GM18873 (cell line): ENCODE measurements around the gene XXYLT1.

Experiments used
- ATAC-seq: cut with Tn5 transposase; IDR thresholded peaks from one replicate; pipeline ENCODE4 v1.9.1; 2021; ENCODE audit warnings: mild to moderate bottlenecking, moderate library complexity, moderate number of reproducible peaks; ENCODE audit not compliant: unreplicated experiment, low FRiP score

Gene XXYLT1

GRCh38 chr3:195253923-195254432 lies 17.0 kb downstream of the XXYLT1 start:
- no peak for ATAC-seq

- no peak for ATAC-seq
Observed at GRCh38 chr3:195251336-195252065, 19.5 kb downstream of the XXYLT1 start.

DNA sequence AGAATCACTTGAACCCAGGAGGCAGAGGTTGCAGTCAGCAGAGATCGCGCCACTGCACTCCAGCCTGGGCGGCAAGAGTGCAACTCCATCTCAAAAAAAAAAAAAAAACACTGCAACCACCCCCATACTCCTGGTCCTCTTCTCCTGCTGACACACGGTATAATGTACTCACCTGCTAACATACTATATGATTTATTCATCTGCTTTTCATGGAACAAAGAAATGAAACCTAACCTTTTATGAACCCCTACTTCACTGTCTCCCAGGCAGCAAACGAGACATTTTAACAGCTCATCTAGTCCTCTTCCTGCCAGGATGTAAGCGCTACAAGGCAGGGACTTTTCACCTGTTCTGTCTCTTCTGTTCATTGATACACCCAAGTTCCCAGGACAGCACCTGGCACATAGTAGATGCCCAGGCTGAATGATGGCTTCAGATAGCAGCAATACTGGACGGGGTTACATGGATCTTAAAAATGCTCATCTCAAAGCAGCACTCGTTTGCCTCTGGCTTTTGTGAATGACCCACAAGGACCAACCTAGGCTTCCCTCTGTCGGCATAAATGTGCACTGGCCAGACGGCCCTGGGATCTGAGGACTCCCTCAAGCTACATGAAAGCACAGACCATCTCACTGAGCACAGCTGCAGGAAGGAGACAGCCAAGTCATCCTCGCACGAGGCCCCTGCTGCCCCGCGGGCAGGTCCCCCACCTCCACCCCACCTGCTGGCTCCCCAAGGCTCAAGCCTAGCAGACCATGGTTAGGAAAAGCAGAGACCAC lies 20.3 kb downstream of the XXYLT1 start:
- ATAC-seq, result no peak

DNA sequence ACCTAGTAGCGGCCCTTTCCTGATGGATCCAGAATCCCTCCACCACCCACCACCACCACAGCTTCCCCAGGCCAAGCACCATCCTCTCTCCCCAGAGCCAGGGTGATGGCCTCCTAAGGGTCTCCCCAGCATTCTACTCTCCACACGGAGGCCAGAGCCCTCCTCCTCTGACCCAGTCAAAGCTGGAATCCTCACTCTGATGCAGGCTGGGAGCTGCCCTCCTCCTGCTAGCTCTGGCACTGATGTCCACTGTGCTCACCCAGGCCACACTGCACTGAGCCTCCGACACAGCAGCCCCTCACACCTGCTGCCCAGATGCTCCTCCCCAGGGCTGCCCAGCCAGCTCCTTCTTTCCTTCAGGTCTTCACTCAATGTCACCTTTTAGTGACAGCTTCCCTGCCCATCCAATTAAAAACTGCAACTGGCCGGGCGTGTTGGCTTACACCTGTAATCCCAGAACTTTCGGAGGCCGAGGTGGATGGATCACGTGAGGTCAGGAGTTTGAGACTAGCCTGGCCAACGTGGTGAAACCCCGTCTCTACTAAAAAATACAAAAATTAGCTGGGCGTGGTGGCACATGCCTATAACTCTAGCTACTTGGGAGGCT lies 21.0 kb downstream of the XXYLT1 start:
- no peak for ATAC-seq

DNA sequence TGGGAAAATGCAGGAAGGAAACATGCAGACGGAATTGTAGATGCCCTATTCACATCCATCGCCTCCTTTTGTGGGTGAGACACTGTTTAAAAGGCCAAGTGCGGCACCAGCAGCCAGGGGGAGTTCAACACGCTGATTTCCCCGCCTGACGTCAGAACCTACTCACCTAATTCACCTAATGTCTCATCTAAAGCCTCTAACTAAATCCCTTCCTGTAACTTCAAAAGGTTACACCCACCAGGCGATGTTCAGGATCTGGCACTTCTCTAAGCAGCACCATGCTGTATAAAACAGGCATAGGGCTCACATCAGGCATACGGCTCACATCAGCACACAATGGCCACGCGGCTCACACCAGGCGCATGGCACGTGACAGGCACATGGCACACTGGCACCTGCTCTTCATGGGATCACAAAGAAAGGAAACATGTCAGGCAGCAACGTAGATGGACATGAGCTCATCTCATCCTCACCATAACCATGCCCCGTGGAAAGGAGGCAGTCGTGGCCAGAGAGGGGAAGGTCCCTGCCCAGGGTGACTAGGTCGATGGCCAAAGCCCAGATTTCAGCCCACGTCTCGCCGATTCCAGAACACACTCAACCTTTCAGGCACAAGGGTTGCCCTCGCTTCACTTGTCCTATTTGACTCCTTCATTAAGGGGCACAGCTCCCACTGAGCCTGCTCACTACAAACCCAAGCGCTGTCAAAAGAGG lies 21.7 kb downstream of the XXYLT1 start:
- ATAC-seq, result no peak

DNA sequence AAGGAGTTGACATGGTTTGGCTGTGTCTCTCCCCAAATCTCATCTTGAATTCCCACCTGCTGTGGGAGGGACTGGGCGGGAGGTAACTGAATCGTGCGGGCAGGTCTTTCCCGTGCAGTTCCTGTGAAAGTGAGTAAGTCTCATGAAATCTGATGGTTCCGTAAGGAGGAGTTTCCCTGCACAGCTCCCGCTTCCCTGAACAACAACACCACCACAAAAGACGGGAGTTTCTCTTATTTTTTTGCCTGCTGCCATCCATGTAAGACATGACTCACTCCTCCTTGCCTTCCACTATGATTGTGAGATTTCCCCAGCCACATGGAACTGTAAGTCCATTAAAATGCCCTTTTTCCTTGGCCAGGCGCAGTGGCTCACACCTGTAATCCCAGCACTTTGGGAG lies 22.7 kb downstream of the XXYLT1 start:
- no peak for ATAC-seq

DNA sequence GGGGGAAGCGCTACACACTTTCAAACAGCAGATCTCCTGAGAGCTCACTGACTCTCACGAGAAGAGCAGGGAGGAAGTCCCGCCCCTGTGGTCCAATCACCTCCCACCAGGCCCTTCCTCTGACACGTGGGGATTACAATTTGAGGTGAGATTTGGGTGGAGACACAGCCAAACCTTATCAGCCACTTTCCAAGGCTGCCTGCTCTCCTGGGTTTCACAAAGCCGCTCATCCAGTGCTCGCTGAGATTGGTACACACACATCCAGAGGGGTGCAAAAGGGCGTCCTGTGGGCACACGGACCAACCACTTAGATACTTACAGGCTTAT lies 23.1 kb downstream of the XXYLT1 start:
- ATAC-seq, result no peak

- ATAC-seq, result no peak
Observed at GRCh38 chr3:195247086-195247862, 23.7 kb downstream of the XXYLT1 start.

- ATAC-seq, result no peak
Observed at GRCh38 chr3:195246581-195246995, 24.4 kb downstream of the XXYLT1 start.

DNA sequence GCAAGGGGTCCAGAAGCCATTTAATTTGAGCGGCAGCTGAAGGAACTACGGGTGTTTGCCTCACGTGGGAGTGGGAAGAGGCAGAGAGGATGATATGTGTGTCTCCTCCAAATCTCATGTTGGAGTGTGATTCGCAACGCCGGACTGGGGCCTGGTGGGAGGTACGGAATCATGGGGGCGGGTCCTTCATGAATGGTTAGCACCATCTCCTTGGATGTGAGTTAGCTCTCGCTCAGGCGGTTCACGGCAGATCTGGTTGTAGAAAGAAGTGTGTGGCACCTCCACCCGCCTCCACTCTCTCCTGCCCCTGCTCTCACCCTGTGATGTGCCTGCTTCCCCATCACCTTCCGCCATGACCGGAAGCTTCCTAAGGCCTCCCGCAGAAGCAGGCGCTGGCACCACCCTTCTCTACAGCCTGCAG lies 25.4 kb downstream of the XXYLT1 start:
- ATAC-seq, result no peak

DNA sequence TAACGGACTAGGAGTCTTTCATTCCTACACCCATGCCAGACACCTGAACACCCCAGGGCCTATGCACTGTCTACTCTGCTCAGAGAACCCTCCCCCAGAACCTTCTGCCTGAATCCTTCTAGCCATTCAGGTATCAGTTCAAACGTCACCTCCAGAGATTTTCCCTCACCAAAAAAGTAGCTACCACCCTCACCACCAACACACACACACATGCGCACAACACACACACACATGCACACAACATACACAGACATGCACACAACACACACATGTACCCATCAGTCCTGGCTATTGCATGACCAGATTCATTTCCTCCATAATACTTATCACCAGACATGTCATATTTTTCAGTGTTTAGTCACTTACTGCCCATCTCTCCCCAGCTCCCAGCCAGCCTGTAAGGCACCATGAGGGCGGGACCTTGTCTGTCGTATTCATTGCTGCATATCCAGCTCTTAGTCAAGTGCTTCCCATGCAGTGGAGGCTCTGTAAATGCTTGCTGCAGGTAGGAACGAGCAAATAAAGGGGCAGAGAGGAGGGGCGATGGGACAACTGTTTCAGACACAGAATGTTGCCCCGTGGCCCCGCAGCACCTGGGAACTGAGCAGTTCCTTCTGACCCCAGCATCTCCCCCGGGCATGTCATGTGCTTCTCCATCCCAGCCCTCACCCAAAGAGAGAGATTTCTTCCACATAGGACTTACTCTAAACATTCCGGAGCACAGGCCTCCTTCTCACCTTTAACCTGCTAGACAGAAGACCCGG lies 29.2 kb downstream of the XXYLT1 start:
- no peak for ATAC-seq

DNA sequence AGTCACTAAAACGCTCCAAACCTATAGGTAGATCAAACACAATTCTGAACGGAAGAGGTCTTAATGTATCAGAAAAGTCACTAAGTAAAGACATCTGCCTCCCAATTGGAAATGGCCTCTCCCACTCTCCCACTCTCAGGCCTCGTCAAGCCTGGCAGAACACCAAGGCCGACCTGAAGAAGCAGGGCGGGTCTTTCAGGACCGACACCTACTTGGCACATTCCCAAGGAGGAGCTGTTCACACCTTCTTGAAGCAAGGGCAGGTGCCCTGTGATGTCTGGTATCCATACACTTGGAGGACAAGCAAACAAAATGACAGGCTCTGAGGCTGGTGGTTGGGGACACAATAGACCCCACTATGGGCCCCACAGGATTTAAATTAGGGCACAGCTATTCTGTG lies 30.0 kb downstream of the XXYLT1 start:
- no peak for ATAC-seq

GRCh38 chr3:195240171-195240701 lies 30.7 kb downstream of the XXYLT1 start:
- no peak for ATAC-seq

- no peak for ATAC-seq
Observed at GRCh38 chr3:195239121-195239520, 31.8 kb downstream of the XXYLT1 start.

DNA sequence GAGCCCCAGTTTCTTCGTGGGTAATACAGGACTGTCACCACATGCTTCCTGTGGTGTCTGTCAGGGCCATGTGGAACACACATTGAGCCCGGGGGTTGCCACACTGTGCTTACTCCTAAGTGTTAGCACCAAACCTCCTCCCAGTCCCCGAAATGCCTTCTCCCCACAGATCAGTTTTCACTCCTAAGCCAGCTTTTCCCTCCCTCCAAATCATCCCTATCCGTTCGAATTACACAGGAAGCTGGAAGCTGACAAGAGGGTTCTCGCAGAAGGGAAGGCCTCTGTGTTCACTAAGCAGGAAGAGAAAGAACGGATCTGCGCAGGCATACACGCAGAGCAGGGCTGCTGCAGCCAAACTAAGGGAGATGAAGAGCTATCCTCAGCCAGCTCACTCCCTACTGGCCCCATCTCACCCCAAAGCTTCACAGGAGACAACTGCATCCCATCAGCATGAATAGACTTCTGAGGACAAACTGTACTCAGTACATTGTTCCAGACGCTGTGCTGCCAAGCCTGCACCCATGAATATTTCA lies 32.3 kb downstream of the XXYLT1 start:
- no peak for ATAC-seq

DNA sequence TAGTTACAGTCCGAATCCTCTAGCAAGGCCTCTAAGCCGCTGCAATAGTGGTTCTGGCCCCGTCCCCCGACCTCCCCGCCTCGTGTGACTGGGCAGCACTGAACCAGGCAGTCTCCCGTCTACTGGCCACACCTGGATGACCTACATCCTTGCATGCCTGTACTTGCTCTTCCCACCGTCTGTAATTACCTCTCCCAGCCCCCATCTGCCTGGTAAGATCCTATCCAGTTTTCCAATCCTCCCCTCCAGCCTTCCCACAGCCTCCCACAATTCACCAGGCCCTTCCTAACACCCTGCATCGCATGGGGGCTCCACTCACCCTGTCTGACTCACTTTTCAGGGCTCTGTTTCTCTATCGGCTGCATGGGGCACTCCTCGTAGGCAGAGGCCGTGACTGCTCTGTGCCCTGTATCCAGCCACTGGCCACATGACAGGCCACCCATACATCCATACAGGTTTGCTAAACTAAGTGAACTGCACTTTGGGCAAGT lies 32.8 kb downstream of the XXYLT1 start:
- no peak for ATAC-seq

DNA sequence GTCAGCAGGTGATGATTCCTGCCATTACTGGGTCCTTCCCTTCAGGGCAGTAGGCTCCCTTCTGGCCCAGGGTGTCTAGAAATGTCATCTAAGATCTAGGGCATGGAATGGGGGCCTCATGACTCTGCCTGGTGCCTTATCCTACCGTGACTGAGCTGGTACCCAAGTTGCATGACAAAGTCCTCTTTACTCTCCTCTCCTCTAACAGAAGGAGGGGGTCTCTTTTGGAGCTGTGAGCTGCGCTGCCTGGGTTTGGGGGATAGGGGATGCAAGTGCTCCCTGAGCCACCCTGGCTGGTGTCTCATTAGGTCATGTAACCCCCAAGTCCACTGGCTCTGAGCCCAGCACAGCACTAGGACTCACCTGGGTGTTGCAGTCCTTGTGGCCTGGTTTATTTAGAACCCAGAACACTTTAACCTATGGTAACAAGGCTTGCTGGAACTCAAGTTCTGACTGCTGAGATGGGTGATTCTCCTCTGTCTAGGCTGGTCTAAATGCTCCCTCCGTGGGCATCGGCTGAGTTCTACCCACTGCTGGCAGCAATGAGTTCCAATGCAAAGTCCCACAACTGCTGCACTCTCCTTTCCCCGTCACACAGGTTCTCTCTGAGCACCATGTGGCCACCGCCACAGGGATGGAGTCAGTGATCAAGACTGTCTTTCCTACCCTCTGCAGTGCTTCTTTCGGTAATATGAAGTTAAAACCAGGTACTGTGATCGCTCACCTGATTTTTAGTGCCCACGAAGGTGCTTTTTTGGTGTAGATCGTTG lies 34.0 kb downstream of the XXYLT1 start:
- no peak for ATAC-seq
